Activated T-cell treated with anti-CD3 and anti-CD28 coated beads, Interleukin-2, amount 50 U/mL, for 1 hour (primary cell): ENCODE results near the gene KRABD2.
A peak's percentile ranks its signal among the peaks of the same experiment; 100 is the strongest.
"Not testable (repeated sequence)": the region's sequence is repeated elsewhere in the genome, so short reads cannot be mapped to it uniquely, and the experiment has no call there.

Source experiments
- DNase-seq: peaks from one replicate; pipeline ENCODE4 v3.0.0-alpha.2; 2020

KRABD2 gene

GRCh38 chr17:8392674-8393469 is 16.4 kb upstream of the KRABD2 start:
- DNase-seq = no peak

GRCh38 chr17:8392274-8392673 is 15.8 kb upstream of the KRABD2 start:
- DNase-seq = no peak

- DNase-seq = no peak
Observed at GRCh38 chr17:8391711-8392110, 15.2 kb upstream of the KRABD2 start.

GRCh38 chr17:8387914-8388651 is 11.6 kb upstream of the KRABD2 start:
- no peak for DNase-seq

- DNase-seq = no peak
Observed at GRCh38 chr17:8386841-8387240, 10.3 kb upstream of the KRABD2 start.

GRCh38 chr17:8384801-8385378 is 8.4 kb upstream of the KRABD2 start:
- DNase-seq = no peak

GRCh38 chr17:8383143-8383822 is 6.8 kb upstream of the KRABD2 start, which contains the start of gene RPL26:
Gene RPL26, minus strand, starts transcription at chr17:8383193. Its CDS starts 883 bp downstream, at chr17:8382310.
- DNase-seq = peak; percentile 94

- no peak for DNase-seq
Observed at GRCh38 chr17:8382880-8383142, 6.3 kb upstream of the KRABD2 start.

- DNase-seq = no peak
Observed at GRCh38 chr17:8382052-8382879, 5.8 kb upstream of the KRABD2 start.

GRCh38 chr17:8380049-8380448 is 3.5 kb upstream of the KRABD2 start:
- no peak for DNase-seq

- DNase-seq = not testable (repeated sequence)
Observed at GRCh38 chr17:8378117-8378516, 1.6 kb upstream of the KRABD2 start.

GRCh38 chr17:8377422-8377821 is 918 bp upstream of the KRABD2 start:
- DNase-seq = no peak

- no peak for DNase-seq
Observed at GRCh38 chr17:8375738-8376259, 705 bp downstream of the KRABD2 start.

GRCh38 chr17:8373856-8374255 is 2.6 kb downstream of the KRABD2 start:
- not testable (repeated sequence) for DNase-seq

GRCh38 chr17:8372422-8372821 is 4.1 kb downstream of the KRABD2 start:
- no peak for DNase-seq

GRCh38 chr17:8371786-8372185 is 4.7 kb downstream of the KRABD2 start:
- no peak for DNase-seq

- no peak for DNase-seq
Observed at GRCh38 chr17:8369944-8370343, 6.6 kb downstream of the KRABD2 start.

GRCh38 chr17:8368193-8368592 is 8.3 kb downstream of the KRABD2 start:
- no peak for DNase-seq

- DNase-seq = no peak
Observed at GRCh38 chr17:8366231-8366630, 10.3 kb downstream of the KRABD2 start.

- no peak for DNase-seq
Observed at GRCh38 chr17:8365143-8365542, 11.4 kb downstream of the KRABD2 start.

GRCh38 chr17:8362651-8363332 is 13.7 kb downstream of the KRABD2 start:
- no peak for DNase-seq

- DNase-seq = no peak
Observed at GRCh38 chr17:8360751-8361150, 15.8 kb downstream of the KRABD2 start.
